Posterior cingulate gyrus (tissue), 11 donors: Measurements from ENCODE around the gene CLPX.
"Not testable (repeated sequence)": the region's sequence is repeated elsewhere in the genome, so short reads cannot be mapped to it uniquely, and the experiment has no call there.

Source experiments
- DNase-seq, 10 donors: peaks; one replicate each; pipeline versions ENCODE4 v3.0.0 to v3.0.0-alpha.2; 2020 to 2021; ENCODE audit warnings: mixed read lengths in 3 of 10
- intact Hi-C: fragments of 100-400 bp; cut with DNase I; formaldehyde crosslinking; loops from one replicate; pipeline ENCODE4 v1.15.1; 2023

CLPX gene

GRCh38 chr15:65184868-65185717 lies at the start of gene CLPX:
TSS of gene CLPX (minus strand) at chr15:65185342. CDS start at chr15:65185153, 189 bp downstream.
- intact Hi-C loops, result loop anchor here (1.0 to 10.0 kb wide), 2 partner anchors 52 to 610 kb away; partner anchors contain the start of genes DENND4A and PDCD7
- DNase-seq, result peak; percentile 78 to 98 (median 86)

GRCh38 chr15:65233696-65234095 lies 48.6 kb upstream of the CLPX start:
- no peak for DNase-seq
- intact Hi-C loops, result no loop called here

GRCh38 chr15:65232520-65232919 lies 47.4 kb upstream of the CLPX start:
- DNase-seq, result no peak
- intact Hi-C loops, result no loop called here

- no peak for DNase-seq
- intact Hi-C loops, result no loop called here
These were observed 46.2 kb upstream of the CLPX start for GRCh38 chr15:65231306-65231705.

- DNase-seq, intact Hi-C loops: not testable (repeated sequence)
These were observed 41.8 kb upstream of the CLPX start for GRCh38 chr15:65226901-65227300.

GRCh38 chr15:65226221-65226620 lies 41.1 kb upstream of the CLPX start:
- intact Hi-C loops, result no loop called here
- no peak for DNase-seq

- intact Hi-C loops, result no loop called here
- no peak for DNase-seq
These were observed 38.9 kb upstream of the CLPX start for GRCh38 chr15:65223996-65224395.

- DNase-seq, result no peak
- intact Hi-C loops, result no loop called here
These were observed 37.7 kb upstream of the CLPX start for GRCh38 chr15:65222891-65223290.

GRCh38 chr15:65221697-65222096 lies 36.6 kb upstream of the CLPX start:
- DNase-seq, result no peak
- intact Hi-C loops, result no loop called here

GRCh38 chr15:65219137-65219536 lies 34.0 kb upstream of the CLPX start:
- intact Hi-C loops, result no loop called here
- DNase-seq, result no peak

- intact Hi-C loops, result no loop called here
- DNase-seq, result no peak
These were observed 32.7 kb upstream of the CLPX start for GRCh38 chr15:65217526-65218482.

GRCh38 chr15:65215496-65215895 lies 30.4 kb upstream of the CLPX start:
- intact Hi-C loops, result no loop called here
- no peak for DNase-seq

GRCh38 chr15:65214010-65214409 lies 28.9 kb upstream of the CLPX start:
- intact Hi-C loops, result no loop called here
- DNase-seq, result no peak

GRCh38 chr15:65213241-65213640 lies 28.1 kb upstream of the CLPX start:
- intact Hi-C loops, result no loop called here
- no peak for DNase-seq

GRCh38 chr15:65212097-65212496 lies 27.0 kb upstream of the CLPX start:
- intact Hi-C loops, result no loop called here
- DNase-seq, result no peak

GRCh38 chr15:65211482-65211982 lies 26.4 kb upstream of the CLPX start:
- no peak for DNase-seq
- intact Hi-C loops, result no loop called here

GRCh38 chr15:65210770-65211481 lies 25.8 kb upstream of the CLPX start, which contains the start of gene CILP:
TSS of gene CILP (minus strand) at chr15:65211473. CDS start at chr15:65209755, 1,718 bp downstream.
- DNase-seq, result no peak
- intact Hi-C loops, result no loop called here

- no peak for DNase-seq
- intact Hi-C loops, result no loop called here
These were observed 24.8 kb upstream of the CLPX start for GRCh38 chr15:65209701-65210643.

- intact Hi-C loops, result no loop called here
- DNase-seq, result no peak
These were observed 23.5 kb upstream of the CLPX start for GRCh38 chr15:65208647-65209046.
